Suprapubic skin (tissue), 3 donors: ENCODE data around the gene PUM1.

Source experiments
- CTCF ChIP-seq, 2 donors: fragments of 200-600 bp in 1 of 2; fragments of 450-650 bp in 1 of 2; sonication (generic) in 1 of 2; IDR thresholded peaks; one replicate each; pipeline ENCODE4 v1.5.1; 2016 to 2019; ENCODE audit warnings: antibody characterized with exemption in 2 of 2, mild to moderate bottlenecking in 1 of 2, moderate library complexity in 1 of 2
- POLR2A ChIP-seq, 2 donors: fragments of 450-650 bp; IDR thresholded peaks; one replicate each; pipeline ENCODE4 v1.6.1; 2017; ENCODE audit warnings: antibody characterized with exemption in 2 of 2, mild to moderate bottlenecking in 2 of 2, moderate library complexity in 2 of 2

- TF ChIP-seq POLR2A (IDR thresholded peaks at IDR 0.05): no peak
- no peak for TF ChIP-seq CTCF (IDR thresholded peaks at IDR 0.05)
Measured at GRCh38 chr1:30902593-30903290, 162.8 kb downstream of the PUM1 start.
